Measurements from ENCODE around the gene PKNOX2.

GRCh38 chr11:125268611-125269010, 104.1 kb downstream of the PKNOX2 start:
- TF ChIP-seq CTCF (IDR thresholded peaks at IDR 0.05) (no peak), POLR2A (IDR thresholded peaks at IDR 0.05) (no peak), POLR2AphosphoS5 (IDR thresholded peaks at IDR 0.05) (no peak)

All from transverse colon (tissue), 4 donors.